Measurements from ENCODE around the gene RABGGTA.

DNA sequence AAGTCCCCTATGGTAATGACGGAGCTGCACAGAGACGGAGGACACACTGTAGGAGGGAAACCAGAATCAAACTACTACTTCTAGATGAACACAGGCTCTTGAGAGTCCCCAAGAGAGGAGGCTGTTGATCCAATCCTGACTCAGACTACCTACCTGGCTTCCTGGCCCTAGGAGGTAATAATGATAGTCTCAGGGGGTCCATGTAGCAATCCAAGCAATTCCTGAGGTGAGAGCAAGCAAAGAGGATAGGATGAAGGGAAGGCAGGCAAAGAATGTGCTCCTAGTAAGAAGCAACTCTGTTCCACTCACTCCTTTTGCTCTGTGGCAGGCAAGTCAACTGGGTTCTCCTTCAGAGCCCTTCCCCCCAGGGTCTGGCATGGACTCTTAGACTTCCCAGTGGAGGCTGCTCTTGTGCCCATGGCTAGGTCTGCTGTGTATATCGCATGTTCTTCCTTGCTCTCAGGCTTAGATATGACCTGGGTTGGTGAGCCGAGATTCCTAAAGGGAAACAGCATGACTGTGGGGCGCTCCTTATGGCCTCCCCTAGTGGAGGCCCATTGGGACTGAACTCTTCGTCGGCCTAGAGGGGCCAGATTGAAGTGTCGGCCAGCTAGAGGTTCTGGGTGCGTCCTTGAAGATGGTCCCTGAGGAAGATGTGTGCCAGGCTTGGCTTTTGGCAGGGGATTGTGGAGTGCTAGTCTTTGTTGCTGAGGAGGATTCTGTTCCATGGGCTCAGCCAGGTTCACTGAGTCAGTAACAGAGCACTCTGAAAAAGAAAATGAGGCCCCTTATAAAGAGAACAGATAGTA, 31.1 kb downstream of the RABGGTA start:
- TF ChIP-seq, protein P1, sequence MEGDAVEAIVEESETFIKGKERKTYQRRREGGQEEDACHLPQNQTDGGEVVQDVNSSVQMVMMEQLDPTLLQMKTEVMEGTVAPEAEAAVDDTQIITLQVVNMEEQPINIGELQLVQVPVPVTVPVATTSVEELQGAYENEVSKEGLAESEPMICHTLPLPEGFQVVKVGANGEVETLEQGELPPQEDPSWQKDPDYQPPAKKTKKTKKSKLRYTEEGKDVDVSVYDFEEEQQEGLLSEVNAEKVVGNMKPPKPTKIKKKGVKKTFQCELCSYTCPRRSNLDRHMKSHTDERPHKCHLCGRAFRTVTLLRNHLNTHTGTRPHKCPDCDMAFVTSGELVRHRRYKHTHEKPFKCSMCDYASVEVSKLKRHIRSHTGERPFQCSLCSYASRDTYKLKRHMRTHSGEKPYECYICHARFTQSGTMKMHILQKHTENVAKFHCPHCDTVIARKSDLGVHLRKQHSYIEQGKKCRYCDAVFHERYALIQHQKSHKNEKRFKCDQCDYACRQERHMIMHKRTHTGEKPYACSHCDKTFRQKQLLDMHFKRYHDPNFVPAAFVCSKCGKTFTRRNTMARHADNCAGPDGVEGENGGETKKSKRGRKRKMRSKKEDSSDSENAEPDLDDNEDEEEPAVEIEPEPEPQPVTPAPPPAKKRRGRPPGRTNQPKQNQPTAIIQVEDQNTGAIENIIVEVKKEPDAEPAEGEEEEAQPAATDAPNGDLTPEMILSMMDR (IDR thresholded peaks at IDR 0.05): no peak
- no peak for TF ChIP-seq POLR2A (IDR thresholded peaks at IDR 0.05)

Data from breast epithelium (tissue), 3 donors.